ENCODE data around the gene CXorf58. TPM values are rescaled to one million over a fixed set of nuclear protein-coding genes. Genes with fewer than 3 reads are reported as not detected.

CXorf58 gene
- polyA plus RNA-seq, 1 of the 3 experiments (the other 2 are of a cell fraction): not detected

GRCh38 chrX:23884427-23885024, 23.3 kb upstream of the CXorf58 start (continued):
- TF ChIP-seq REST (IDR thresholded peaks at IDR 0.05; ENCODE audit: low read depth, low read length) (no peak), POLR2AphosphoS5 (IDR thresholded peaks at IDR 0.05; ENCODE audit: low read depth, low read length) (no peak), TCF12 (IDR thresholded peaks at IDR 0.05) (0 out of 2 replicates have a peak, but pooled peaks have one; percentile 11), NFIC (IDR thresholded peaks at IDR 0.05; ENCODE audit: borderline replicate concordance) (peak; percentile 65), USF2 (IDR thresholded peaks at IDR 0.05; ENCODE audit: borderline replicate concordance, low read depth, low read length) (no peak), TEAD4 (IDR thresholded peaks at IDR 0.05; ENCODE audit: borderline replicate concordance, insufficient read depth) (no peak), JUND (IDR thresholded peaks at IDR 0.05) (peak; percentile 28; the same call in 1 of the 2 replicates)

GRCh38 chrX:23885803-23886202, 22.0 kb upstream of the CXorf58 start:
- DNase-seq: no peak
- no peak overlapping the region for H2AFZ ChIP-seq (ENCODE audit: low read depth)
- TF ChIP-seq NRF1 (IDR thresholded peaks at IDR 0.05; ENCODE audit: low read depth, low read length) (no peak), GABPA (IDR thresholded peaks at IDR 0.05; ENCODE audit: low read depth) (no peak), PBX3 (IDR thresholded peaks at IDR 0.05) (no peak), CHD2 (IDR thresholded peaks at IDR 0.05; ENCODE audit: low read length, partially characterized antibody) (no peak), MEF2A (IDR thresholded peaks at IDR 0.05; ENCODE audit: borderline replicate concordance, low read depth) (no peak), JUND (IDR thresholded peaks at IDR 0.05) (no peak), EP300 (IDR thresholded peaks at IDR 0.05; ENCODE audit: borderline replicate concordance in 1 of 2, low read depth in 1 of 2, low read length in 1 of 2) (no peak), FOSL2 (IDR thresholded peaks at IDR 0.05; ENCODE audit: borderline replicate concordance, low read depth) (no peak)
- peaks cover 5% of the 10 kb centered on the region; the same call in 1 of the 2 replicates for H3K27me3 ChIP-seq (ENCODE audit: insufficient read depth)
- no peaks in the 10 kb centered on the region for H3K9me2 ChIP-seq
- 49% methylated on average over 3 of the region's 3 CpGs for WGBS (ENCODE audit: low lambda C conversion rate)
- no peak overlapping the region for H3K4me3 ChIP-seq (ENCODE audit: low read depth in 2 of 2, low read length in 1 of 2)
- no peak overlapping the region for H3K4me2 ChIP-seq
- H3K4me1 ChIP-seq (ENCODE audit: control insufficient read depth in 1 of 2, insufficient read depth in 2 of 2, low read depth in 1 of 2, low read length in 1 of 2): peaks cover 0 to 23% of the 10 kb centered on the region in 2 experiments; a peak in 1 of 4 replicates
- no peak overlapping the region for H3K9ac ChIP-seq
- ChIA-PET CTCF (interaction anchor here (1.4 kb wide), 1 partner anchor 16 kb away, joined by 7 read pairs; no protein-coding TSS in a partner anchor), POLR2A (no interaction called here)
- no peaks in the 10 kb centered on the region for H4K20me1 ChIP-seq (ENCODE audit: insufficient read depth)
- peaks cover 10% of the 10 kb centered on the region for H3F3A ChIP-seq (replicated peaks; ENCODE audit: insufficient read depth)
- no peaks in the 10 kb centered on the region; the same call in 1 of the 2 replicates for H3K79me2 ChIP-seq (ENCODE audit: insufficient read depth)
- H3K9me3 ChIP-seq: no peaks in the 10 kb centered on the region
- H3K36me3 ChIP-seq (replicated peaks in 1 of 2; ENCODE audit: control insufficient read depth in 1 of 2, insufficient read depth in 2 of 2, low read length in 1 of 2): no peaks in the 10 kb centered on the region
- peak overlapping the region in 1 of 2 experiments; percentile 94; a peak in 1 of 4 replicates for H3K27ac ChIP-seq (ENCODE audit: low read depth in 2 of 2, low read length in 1 of 2)
